Fibroblast of the conjunctiva (primary cell): ENCODE measurements around the gene ANTKMT.
"Not testable (repeated sequence)": the region's sequence is repeated elsewhere in the genome, so short reads cannot be mapped to it uniquely, and the experiment has no call there.

Experiments used
- DNase-seq: peaks from one replicate; pipeline ENCODE4 v3.0.0-alpha.2; 2010; ENCODE audit warnings: low read depth

Gene ANTKMT

DNA sequence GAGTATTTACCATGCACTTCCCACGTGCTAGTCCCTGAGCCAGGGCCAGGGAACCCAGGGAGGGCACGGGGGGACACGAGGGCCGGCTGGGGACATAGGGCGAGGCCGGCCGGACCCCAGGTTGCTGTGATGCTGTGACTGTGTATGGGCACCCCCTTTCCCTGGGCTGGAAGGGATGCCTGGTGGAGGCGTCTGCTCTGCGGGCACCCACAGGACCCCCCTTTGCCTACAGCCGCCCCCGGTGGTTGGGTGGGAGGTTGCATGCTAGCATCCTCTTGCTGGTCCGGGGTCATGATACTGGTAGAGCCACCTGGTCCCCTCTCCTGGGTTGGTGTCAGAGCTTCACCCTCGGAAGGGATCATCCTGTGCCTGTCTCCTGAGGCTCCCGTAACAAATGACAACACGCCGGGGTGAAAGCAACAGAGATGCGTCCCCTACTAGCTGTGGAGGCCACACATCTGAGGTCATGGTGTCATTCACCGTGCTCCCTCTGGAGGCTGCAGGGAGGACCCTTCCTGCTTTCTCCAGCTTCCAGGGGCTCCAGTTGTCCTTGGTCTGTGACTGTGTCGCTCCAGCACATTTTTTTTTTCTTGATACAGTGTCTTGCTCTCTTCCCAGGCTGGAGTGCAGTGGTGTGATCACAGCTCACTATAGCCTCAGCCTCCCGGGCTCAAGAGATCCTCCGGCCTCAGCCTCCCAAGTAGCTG lies 23.0 kb downstream of the ANTKMT start:
- DNase-seq: no peak

DNA sequence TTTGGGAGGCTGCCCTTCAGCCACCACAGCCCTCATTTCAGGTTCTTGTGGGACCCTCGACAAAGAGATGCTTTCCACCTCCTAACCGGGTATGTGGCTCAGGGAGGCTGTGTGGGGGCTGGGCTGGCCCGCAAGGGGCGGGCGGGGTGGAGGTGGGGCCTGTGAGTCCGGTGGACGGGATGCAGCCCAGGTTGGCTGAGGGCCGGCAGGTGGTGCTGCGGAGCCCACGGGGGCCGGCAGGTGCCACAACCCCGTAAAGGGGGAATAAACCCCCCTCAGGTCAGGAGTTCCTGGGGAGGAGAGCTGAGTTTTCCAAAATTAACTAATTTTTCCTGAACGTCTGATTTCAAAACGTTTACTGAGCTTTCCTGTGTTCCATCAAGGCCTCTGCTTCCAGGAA lies 24.8 kb downstream of the ANTKMT start:
- no peak for DNase-seq

DNA sequence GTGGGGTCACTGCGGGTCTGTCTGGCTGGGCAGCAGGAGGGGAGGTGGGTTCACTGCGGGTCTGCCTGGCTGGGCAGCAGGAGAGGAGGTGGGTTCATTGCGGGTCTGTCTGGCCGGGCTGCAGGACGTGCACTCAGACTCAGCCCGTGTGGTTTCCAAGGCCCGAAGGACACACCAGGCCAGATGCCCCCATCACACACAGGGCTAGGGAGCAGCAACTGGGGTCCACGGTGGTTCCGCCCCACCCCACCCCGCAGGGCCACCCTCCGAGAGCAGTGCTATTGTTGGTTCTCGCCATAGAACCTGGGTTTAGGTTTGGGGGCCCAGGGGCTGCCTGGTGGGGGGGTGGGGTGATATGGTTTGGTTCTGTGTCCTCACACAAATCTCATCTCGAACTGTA lies 25.7 kb downstream of the ANTKMT start:
- DNase-seq: no peak

DNA sequence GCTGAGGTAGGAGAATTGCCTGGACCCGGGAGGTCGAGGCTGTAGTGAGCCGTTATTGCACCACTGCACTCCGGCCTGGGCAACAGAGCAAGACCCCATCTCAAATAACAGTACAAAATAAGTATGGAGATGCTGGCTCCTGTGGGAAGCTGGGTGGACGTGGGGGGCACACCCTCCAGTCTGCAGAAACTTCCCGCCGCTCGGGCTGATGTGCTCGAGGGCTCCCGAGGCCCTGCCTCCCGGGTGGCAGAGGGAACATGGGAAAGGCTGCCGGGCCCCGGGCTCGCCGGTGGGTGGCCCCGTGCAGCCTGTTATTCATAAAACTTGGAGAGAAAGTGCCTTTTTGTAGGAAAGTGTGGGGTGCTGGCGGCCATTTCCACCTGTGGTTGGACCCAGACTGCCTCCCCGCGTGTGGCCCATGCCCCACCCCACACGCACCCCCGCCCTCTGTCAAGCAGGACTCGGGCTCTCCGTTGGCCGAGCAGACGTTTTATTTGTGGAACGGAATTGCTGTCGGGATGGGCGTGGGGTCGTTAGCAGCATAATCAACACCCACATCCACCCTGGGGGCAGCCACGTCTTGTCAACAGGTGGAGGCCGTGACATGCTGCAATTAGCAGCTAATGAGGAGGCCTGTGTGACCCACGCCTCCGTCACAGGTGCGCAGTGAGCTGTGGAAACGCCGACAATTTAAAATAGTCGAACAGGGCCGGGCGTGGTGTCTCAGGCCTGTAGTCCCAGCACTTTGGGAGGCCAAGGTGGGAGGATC lies 27.2 kb downstream of the ANTKMT start:
- DNase-seq: no peak

DNA sequence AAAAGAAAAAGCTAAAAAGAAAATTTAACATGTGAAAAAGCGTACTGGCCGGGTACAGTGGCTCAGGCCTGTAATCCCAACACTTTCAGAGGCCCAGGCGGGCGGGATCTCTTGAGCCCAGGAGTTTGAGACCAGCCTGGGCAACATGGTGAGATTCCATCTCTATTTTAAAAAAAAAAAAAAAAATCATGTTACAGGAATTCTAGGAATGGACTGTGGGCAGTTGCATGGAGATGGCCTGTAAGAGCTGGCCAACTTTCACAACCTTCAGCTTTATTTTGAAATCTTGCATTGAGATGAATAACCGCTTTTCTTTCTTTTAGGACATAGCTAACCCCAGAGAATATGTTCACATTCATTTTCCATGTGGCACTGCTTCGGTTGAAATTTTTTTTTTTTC lies 28.1 kb downstream of the ANTKMT start:
- DNase-seq: no peak

DNA sequence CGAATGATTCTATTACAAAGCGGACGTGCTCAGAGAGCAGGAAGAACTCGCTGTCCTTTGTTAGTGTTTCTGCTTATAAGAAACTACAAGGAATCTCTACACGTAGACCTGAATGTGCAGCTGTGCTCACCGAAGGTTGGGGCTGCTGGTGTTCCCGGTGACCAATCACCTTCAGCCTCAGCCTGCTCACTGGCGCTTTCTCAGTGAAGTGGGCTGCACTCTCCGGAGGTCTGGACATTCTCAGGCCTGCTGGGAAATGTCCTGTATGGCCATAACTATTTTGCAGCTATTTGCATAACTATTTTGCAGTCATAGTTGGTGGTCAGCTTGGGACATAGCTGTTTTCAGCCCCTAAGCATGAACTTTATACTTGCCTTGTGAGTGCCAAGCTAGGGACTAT lies 29.5 kb downstream of the ANTKMT start:
- no peak for DNase-seq

DNA sequence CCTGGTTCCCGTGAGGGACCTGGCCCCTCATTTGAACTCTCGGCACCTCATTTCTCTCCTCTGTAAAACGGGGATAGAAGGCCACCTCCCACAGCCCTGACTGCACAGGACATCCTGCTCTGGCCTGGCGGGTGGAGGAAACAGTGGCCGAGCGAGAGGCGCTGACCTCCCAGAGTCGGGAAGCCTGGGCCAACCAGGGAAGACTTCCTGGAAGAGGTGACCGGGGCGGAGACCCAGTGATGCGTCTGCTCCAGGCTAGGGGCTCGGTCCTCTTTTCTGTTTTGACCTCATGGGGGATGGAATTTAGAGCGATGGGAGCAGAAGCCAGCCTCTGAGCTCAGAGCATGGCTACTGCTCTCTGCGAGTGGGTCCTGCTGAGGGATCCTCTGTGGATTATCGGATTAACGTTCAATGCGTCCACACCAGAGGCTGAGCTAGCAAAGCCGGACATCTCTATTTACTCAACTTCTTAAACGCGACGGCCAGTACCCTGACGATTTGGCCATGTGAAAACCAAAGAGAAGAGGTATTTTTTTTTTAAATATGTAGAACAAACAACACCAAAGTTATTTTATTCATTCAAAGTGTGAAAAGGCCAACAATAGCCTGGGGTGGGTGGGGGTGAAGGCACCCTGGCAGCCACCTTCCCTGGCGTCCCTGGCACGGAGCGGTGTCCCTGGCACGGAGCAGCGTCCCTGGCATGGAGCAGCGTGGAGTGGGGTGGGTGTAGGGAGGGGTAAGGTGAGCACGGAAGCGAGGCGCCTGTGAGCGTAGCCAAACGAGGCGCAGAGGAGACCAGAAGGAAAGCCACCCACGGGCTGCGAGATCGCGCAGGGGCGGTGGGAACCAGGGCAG lies 30.4 kb downstream of the ANTKMT start:
- DNase-seq: no peak

DNA sequence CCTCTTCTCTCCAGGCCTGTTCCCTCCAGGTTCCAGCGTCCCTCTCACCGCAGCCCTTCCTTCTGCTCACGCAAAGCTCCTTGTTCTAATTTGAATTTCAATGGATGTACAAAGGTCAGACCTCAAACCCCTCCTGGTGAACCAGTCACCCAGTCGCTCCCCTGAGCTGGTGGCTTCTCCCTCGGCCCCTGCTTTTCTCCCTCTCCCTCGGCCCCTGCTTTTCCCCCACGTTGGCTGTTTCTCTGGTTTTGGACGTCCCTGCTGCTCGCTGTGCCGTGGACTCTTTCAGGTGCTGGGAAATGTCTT lies 31.0 kb downstream of the ANTKMT start:
- DNase-seq: no peak

DNA sequence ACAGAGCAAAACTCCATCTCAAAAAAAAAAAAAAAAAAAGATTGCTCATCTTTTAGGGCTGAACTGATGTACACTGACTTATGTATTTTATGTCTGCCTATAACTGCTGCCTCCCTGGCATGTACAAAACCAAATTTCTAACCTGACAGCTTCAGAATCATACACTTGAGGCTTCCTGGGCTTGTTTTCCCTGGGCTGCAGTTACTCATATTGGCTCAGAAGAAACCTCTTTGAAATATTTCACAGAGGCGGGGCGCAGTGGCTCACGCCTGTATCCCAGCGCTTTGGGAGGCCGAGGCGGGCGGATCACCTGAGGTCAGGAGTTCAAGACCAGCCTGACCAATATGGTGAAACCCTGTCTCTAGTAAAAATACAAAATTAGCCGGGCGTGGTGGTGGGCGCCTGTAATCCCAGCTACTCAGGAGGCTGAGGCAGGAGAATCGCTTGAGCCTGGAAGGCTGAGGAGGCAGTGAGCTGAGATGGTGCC lies 33.2 kb downstream of the ANTKMT start:
- DNase-seq: not testable (repeated sequence)

DNA sequence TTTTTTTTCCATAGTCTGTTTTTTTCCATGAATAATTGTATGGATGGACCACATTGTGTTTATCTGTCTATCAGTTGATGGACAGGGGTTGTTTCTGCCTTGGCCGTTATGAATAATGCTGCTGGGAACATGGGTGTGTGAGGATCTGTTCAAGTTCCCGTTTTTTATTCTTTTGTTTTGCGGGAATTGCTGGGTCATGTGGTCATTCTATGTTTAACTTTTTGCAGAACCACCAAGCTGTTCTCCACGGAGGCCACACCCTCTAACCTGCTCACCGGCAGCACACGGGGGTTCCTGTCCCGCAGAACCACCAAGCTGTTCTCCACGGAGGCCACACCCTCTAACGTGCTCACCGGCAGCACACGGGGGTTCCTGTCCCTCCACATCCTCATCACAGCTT lies 33.7 kb downstream of the ANTKMT start:
- DNase-seq: no peak

DNA sequence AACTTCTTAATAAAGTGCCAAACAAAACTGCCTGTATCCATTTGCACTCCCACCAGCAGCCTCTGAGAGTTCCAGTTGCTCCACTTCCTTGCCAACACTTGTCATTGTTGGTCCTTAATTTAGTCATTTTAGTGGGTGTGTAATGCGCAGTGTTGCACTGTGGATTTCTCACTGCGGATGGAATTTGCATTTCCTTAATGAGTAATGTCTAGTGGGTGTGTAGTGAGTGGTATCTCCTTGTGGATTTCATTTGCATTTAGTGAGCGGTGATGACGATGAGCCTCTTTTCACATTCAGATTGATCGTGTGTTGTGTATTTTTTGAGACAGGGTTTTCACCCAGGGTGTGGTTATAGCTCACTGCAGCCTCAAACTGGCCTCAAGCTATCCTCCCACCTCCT lies 35.5 kb downstream of the ANTKMT start:
- no peak for DNase-seq

DNA sequence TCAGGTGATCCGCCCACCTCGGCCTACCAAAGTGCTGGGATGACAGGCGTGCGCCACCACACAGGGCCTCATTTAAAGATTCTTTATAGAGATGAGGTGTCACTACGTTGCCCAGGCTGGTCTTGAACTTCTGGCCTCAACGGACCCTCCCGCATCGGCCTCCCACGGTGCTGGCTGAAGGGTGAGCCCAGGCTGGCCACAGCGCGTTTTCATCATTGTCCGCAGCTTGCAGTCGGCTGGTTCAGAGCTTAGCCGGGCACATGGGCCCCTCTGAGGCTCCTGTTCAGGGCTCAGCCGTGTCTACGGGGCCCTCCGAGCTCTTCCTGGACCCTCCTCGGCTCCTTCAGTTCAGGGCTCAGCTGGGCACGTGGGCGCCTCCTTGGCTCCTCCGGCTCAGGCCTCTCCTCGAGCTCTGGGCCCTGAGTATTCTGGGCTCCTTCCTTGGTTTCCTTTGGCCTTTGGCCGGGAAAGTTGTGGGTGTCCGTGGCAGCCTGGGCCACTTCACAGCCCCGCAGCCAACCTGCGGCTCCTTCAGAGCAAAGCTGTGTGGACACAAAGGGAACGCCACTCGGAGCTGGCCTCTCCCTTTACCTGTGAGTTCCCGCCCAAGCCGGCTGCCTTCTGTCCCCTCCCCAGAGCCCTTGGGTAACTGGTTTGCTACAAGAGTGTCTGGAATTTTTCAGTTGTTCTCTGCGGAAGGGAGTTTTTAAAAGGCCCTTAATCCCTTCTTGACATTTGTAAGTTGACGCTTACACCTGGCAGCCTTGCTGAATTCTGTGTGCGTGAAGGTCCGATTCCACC lies 38.4 kb downstream of the ANTKMT start:
- DNase-seq: no peak

DNA sequence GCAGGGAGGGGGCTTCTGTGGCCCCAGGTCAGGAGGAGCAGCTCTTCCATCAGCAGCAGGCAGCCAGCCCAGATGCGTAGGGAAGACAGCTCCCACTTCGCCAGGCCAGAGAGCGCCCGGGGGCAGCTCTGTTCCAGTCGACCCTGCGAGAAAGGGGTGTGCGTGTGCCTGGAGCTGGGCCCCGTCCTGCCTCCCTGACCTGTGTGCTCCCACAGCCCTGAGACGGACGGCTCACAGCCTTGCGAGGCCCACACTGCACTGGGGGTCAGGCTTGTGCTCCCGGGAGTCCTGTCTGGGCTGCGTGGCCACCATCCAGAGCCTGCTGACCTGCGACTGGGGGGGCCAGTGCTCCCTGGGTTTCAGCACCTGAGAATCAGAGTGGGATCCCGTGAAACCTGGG lies 39.1 kb downstream of the ANTKMT start:
- no peak for DNase-seq

DNA sequence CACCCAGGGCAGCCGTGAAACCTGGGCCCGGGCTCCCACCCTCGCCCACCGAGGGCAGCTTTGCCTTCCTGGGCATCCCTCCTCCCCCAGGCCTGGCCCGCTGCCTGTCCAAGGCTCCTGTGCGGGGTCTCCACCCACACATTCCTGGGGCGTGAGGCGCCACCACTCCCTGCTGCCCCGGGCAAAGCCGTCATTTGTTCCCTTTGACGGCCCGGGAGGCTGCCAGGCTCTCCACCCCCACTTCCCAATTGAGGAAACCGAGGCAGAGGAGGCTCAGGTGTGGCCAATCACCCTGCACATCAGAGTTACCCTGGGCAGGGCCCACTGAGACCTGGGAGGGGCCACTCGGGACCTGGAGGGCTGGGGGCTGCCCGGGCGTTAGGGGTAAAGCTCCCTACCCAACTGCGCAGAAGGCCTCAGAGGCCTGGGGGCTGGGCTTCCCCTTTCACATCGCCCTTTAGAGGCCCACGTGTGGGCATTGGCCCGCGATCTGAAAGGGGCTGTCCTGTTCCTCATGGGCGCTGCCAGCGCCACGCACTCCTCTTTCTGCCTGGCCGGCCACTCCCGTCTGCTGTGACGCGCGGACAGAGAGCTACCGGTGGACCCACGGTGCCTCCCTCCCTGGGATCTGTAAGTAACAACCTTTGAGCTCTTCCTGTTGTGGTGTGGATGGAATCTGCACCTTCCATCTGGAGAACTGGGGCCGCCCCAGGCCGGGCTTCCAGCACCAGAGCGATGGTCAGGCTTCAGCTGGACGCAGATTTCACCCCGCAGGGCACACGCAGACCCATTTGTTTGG lies 39.8 kb downstream of the ANTKMT start, which contains the start of gene MSLN:
MSLN (plus strand) TSS at position 190 of the 799 bp plus-strand sequence. CDS start 1,947 bp downstream, outside the sequence.
- DNase-seq: no peak

DNA sequence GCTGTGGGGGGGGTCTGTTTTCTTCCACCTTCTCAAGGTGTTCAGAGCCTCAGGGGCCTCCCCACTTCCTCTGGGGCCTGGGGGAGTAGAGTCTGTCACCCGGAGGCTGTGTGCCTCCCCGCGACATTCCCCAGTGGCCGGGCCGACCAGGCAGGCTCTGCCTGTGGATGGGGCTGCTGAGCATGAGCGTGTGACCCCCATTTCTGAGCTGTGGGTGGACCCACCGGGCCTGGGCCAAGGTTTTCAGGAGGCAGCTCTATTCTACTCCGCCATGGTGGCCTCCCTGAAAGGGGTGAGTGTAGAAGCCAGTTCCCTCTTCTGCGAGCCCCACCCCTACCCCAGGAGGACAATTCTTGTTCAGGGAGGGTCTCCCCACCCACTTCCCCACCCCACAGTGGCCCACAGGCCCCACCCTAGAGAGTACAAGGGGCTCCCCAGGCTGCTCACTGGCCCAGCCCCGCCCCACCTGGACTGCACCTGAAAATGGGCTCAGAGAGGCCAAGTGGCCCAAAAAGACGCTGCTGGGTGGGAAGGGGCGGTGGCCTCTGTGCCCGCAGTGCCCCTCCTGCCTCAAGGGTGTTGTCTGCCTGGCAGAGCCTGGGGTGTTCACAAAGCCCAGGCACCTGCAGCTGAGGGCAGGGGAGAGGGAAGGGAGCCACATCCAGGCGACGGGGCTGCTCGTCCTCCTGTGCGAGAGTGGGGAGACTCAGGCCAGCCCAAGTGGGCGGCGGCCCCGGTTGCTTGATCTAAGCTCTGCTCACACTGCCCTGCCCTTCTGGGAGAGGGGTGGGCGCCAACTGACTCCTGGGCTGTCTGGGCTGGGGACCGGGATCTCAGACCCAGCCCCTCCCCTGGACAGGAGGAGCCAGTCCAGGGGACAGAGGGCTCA lies 40.9 kb downstream of the ANTKMT start:
- no peak for DNase-seq

DNA sequence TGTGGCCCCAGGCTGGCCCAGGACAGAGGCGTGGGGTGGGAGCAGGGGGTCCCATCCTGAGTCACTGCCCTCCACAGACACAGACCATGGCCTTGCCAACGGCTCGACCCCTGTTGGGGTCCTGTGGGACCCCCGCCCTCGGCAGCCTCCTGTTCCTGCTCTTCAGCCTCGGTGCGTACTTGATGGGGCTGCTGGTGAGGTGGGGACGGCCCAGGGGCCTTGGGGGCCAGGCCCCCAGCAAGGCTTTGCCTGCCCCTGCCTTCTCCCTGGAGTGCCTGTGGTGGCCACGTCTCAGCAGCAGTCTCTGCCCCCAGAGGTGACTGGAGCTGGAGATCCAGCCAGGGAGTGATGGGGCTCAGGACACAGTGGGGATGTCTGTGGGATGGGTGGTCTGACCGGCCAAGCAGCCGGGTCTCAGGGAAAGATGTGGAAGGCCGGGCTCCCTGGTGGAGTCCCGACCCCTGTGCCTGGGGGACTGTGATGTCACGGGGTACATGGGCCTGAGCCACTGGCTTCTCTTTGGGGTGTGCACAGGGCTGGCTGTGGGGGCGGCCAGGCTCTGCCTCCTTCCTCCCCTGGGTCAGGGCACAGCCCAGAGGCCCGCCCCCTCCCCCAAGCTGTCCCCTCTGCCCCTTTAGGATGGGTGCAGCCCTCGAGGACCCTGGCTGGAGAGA lies 41.8 kb downstream of the ANTKMT start:
- DNase-seq: no peak

DNA sequence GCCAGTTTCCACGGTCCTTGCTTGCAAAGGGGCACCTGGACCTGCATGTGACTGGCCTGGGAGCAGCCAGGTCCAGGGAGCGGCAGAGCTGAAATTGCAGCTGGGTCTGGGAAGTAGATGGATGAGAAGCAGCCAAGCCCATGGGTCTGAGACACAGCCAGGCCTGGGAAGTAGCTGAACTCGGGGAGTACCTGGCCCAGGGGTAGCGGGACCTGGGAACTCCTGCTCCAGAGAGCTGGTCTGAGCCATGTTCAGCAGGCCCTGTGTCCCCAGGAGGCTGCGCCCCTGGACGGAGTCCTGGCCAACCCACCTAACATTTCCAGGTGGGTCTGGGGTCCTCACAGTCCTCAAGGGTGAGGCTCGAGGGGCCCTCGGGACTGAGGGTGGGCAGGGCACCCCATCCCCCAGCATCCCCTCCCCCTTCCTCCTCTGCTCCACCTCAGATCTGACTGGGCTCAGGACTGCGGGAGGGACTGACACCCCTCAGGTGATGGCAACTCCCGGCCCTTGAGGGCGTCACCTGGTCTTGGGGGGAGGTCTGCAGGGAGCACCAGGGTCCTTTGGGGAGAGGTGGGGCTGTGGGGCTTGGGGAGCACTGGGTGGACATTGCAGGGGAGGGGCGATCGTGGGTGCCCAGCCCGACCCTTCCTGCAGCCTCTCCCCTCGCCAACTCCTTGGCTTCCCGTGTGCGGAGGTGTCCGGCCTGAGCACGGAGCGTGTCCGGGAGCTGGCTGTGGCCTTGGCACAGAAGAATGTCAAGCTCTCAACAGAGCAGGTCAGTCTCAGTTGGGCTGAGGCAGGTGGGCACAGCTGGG lies 42.6 kb downstream of the ANTKMT start:
- DNase-seq: no peak

DNA sequence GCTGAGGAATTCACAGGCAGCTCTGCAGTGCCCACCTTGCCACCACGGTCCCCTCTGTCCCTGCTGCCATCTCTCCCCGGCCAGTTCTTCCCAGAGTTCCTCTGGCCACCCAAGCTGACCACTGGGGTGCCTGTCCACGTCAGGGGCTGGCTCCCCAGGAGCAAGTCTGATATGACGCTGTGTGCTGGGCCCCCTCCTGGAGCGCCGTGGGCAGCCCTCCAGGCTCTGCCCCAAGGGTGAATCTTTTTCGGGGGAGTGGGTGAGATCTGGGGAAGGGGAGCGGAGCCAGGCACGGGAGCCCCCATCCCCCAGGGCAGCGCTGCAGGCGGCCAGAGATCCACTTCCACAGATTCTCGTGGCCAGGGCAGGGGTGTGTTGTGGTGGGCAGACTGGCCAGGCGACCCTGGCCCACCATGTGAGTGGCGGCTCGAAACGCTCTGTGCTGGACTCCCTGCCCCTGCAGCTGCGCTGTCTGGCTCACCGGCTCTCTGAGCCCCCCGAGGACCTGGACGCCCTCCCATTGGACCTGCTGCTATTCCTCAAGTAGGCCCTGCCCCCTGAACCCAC lies 43.3 kb downstream of the ANTKMT start:
- no peak for DNase-seq
